Measurements from ENCODE around the gene SOCS2. TPM values are rescaled to one million over a fixed set of nuclear protein-coding genes. Genes with fewer than 3 reads are reported as not detected.

Gene SOCS2
- total RNA-seq, 1 experiment from 2014 or later: 15.2 TPM

DNA sequence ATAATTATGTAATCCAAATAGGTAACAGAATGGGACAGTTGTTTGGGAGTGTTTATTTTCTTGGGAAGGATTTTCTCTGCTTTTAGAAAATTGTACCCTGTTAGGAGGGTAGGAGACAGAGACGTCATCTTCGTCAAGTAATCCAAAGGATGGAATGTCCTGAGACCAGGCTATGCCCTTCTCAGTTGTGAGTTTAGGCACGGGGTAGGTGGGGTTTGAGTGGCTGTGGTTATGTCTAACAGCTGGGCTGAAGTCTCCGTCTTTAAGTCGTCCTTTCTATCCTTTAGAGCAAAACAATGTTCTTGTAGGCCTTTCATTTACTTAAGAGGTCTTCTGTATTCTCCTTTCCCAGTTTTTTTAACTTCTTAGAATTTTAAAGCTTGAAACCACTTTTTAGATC lies 5.7 kb downstream of the SOCS2 start:
- H3K9me2 ChIP-seq (ENCODE audit: insufficient read depth): no peaks in the 10 kb centered on the region
- intact Hi-C loops (cut with micrococcal nuclease): no loop called here
- no peaks in the 10 kb centered on the region for H3K27me3 ChIP-seq (ENCODE audit: insufficient read depth, low read length)
- H3K36me3 ChIP-seq (ENCODE audit: control insufficient read depth in 1 of 2, insufficient read depth in 2 of 2, low read length in 2 of 2): peaks cover 0 to 18% of the 10 kb centered on the region in 2 experiments; a peak in 1 of 4 replicates
- no peak overlapping the region for H3K27ac ChIP-seq (ENCODE audit: low read depth, low read length)
- no peaks in the 10 kb centered on the region for H3K9me3 ChIP-seq (ENCODE audit: control insufficient read depth in 1 of 2, insufficient read depth in 1 of 2, low read depth in 1 of 2, low read length in 2 of 2)
- H3K79me2 ChIP-seq (ENCODE audit: insufficient read depth, low read length): peaks cover 15% of the 10 kb centered on the region; the same call in 1 of the 2 replicates
- ATAC-seq (no peak), DNase-seq (ENCODE audit: low read depth, low spot score) (no peak)
- no peaks in the 10 kb centered on the region for H4K20me1 ChIP-seq (ENCODE audit: insufficient read depth)
- no peaks in the 10 kb centered on the region for H3K4me1 ChIP-seq (ENCODE audit: control insufficient read depth in 1 of 2, insufficient read depth in 2 of 2, low read length in 2 of 2)
- BruUV-seq (replicated peaks): no TSS peak
- CTCF ChIA-PET: no interaction called here
- H3K4me2 ChIP-seq (ENCODE audit: low read length): no peak overlapping the region
- RAD21 ChIA-PET (ENCODE audit: low non-redundant PET in 1 of 2, low total read pairs in 2 of 2, uncharacterized antibody in 2 of 2, unreplicated experiment in 2 of 2): no interaction called here
- TF ChIP-seq RAD21 (IDR thresholded peaks at IDR 0.05; ENCODE audit: low read depth) (no peak), JUND (IDR thresholded peaks at IDR 0.05) (no peak), EZH2 (IDR thresholded peaks at IDR 0.05) (no peak), ELF1 (IDR thresholded peaks at IDR 0.05; ENCODE audit: borderline replicate concordance, low read depth) (no peak), CTCF (IDR thresholded peaks at IDR 0.05 in 2 of 3, conservative IDR thresholded peaks at IDR 0.05 in 1 of 3; ENCODE audit: borderline replicate concordance in 1 of 3, insufficient read depth in 1 of 3, low read depth in 2 of 3, low read length in 2 of 3) (no peak), EZH2phosphoT487 (IDR thresholded peaks at IDR 0.05; ENCODE audit: borderline replicate concordance) (no peak), TCF7L2 (IDR thresholded peaks at IDR 0.05; ENCODE audit: borderline replicate concordance, extremely low read depth, insufficient read depth, insufficient read length) (no peak), CBX3 (IDR thresholded peaks at IDR 0.05; ENCODE audit: low read depth) (no peak), EGR1 (IDR thresholded peaks at IDR 0.05; ENCODE audit: low read depth) (no peak), SP1 (IDR thresholded peaks at IDR 0.05; ENCODE audit: low read depth) (no peak), ZBTB33 (IDR thresholded peaks at IDR 0.05; ENCODE audit: extremely low read depth, insufficient replicate concordance, low read length) (no peak), CEBPB (IDR thresholded peaks at IDR 0.05; ENCODE audit: low read depth) (no peak), YY1 (IDR thresholded peaks at IDR 0.05; ENCODE audit: extremely low read depth, insufficient replicate concordance, low read depth, low read length) (no peak), FOSL1 (IDR thresholded peaks at IDR 0.05; ENCODE audit: low read depth) (no peak), POLR2A (IDR thresholded peaks at IDR 0.05; ENCODE audit: borderline replicate concordance, extremely low read depth, insufficient read depth, insufficient read length) (no peak)
- TF ChIP-seq, protein P1, sequence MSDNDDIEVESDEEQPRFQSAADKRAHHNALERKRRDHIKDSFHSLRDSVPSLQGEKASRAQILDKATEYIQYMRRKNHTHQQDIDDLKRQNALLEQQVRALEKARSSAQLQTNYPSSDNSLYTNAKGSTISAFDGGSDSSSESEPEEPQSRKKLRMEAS (IDR thresholded peaks at IDR 0.05): no peak
- POLR2A ChIA-PET: no interaction called here
- H3K9ac ChIP-seq (ENCODE audit: low read length): no peak overlapping the region
- no peak overlapping the region for H3K4me3 ChIP-seq (replicated peaks in 1 of 2; ENCODE audit: low read depth in 1 of 2, low read length in 2 of 2)
- H2AFZ ChIP-seq (ENCODE audit: low read depth, low read length, poor library complexity, severe bottlenecking): no peak overlapping the region

Measured in HCT116 (cell line).